Measurements from ENCODE around the gene PRLR.

Gene PRLR

GRCh38 chr5:35160486-35161116, 69.7 kb downstream of the PRLR start:
- no peak for DNase-seq (ENCODE audit: low read depth)

DNA sequence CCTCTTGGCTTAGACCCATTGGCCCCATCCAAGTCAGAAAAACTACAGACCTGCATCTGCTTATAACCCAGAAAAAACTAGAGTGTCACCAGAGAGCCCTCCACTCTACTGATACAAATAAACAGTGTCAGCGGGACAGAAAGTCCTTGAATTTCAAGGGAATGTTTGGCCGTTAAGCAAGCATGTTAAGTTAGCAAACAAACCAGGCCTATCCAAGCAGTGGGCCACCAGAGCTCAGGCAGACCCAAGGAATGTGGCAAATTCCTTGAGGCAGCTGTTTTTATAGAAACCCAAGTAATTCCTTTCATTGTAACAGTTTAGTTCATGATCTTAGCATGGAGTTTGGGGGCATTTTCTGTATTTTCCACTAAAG, 70.9 kb downstream of the PRLR start:
- no peak for DNase-seq (ENCODE audit: low read depth)

DNA sequence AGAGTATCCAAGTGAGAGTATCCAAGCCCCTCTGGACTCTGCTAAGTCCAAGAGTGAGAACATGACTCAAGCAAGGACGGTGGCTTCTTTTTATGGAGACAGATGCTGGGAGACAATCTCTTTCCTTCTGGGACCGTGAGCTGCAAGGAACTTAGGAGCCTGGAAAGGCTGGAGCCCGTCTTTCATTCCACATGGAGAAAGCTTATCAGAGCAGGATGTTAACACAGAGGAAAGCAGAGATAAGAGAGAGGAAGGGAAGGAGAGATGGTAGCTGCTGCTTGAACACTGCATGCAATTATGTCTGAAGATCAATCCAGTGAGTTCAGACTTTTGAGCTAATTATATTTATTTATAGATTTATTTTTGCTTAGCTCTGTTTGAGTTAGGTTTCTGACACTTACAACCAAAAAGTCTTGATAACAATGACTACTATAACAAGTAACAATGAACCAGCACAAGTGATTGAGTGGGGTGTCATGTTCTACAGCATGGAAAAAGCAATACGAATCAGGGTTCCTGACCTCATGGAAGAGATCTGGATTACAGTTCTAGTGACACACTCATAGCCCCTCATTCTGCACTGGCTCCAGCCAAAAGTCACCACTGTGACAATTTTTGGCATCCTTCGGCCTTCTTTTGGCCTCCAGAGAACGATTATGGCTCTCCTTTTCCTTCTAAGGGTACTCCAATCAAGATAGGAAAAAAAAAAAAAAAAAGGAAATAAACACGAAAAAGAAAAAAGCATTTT, 71.5 kb downstream of the PRLR start:
- DNase-seq (ENCODE audit: low read depth) = no peak

- DNase-seq (ENCODE audit: low read depth) = no peak
Observed at GRCh38 chr5:35158204-35158603, 72.1 kb downstream of the PRLR start.

GRCh38 chr5:35153375-35153932, 76.8 kb downstream of the PRLR start:
- DNase-seq (ENCODE audit: low read depth) = no peak

DNA sequence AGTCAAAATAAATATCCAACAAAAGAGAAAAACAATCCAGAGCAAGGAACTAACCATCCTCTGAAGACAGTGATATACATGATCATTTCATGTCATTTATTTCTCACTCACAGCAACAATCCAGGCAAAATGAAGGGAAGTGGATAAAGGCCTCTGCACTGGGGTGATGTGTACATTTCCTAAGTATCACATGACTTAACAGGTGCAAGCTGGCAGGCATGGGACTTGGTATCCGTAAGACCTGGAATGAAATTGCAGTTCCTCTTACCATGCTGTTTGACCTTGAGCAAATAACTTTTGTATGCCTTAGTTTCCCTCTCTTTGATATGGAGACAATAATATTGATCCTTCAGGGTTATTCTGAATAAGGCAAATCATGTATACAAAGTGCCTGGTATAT, 77.6 kb downstream of the PRLR start:
- no peak for DNase-seq (ENCODE audit: low read depth)

DNA sequence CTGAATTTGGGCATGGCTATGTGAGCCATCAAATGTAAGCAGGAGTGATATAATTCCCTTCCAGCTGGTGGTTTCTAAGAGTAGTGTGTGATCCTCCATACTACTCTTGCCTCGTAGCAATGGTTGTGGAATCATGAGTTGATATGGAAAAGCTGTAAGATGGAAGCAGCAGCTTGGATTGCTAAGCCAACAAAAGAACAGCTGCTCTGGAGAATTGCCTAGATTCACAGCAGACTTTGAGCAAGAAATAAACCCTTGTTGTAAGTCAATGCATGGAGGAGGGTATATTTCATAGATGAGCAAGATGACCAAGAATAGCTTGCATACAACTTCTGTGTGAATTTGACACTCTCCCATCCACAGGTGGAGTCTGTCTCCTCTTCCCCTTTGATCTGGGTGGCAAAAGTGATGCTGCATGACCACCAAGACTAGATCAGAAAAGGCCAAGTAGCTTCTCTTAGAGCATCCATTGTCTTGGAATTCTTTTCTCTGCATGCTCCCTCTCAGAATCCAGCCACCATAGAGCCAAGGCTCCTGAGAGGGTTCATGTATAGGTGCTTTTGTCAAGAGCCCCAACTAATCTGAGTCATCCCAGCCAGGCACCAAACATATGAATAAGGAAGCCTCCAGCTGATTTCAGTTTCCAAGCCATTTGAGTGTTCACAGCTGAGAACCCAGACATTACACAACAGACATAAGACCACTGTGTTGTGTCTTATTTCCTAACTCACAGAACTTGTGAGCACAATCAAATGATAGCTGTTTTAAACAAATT, 79.0 kb downstream of the PRLR start:
- DNase-seq (ENCODE audit: low read depth) = no peak

DNA sequence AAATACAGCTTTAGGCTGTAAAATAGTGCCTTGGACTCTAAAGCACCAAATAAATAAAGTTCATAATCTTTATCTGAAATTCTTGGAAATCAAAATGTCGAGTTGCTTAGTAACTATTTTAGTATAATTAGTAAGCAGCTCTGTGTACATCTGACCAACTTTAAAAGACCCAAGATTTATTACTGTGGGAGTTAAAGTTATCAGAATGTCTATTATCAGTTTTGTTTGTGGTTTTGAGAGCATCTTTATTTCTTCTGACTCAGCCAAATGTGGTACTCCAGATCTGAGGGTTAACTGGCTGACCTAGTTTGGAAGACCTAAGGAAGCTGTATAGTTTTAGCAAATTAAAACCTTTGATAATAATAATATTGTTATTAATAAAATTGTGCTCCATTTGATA, 81.2 kb downstream of the PRLR start:
- no peak for DNase-seq (ENCODE audit: low read depth)

- DNase-seq (ENCODE audit: low read depth) = no peak
Observed at GRCh38 chr5:35146406-35146805, 83.9 kb downstream of the PRLR start.

DNA sequence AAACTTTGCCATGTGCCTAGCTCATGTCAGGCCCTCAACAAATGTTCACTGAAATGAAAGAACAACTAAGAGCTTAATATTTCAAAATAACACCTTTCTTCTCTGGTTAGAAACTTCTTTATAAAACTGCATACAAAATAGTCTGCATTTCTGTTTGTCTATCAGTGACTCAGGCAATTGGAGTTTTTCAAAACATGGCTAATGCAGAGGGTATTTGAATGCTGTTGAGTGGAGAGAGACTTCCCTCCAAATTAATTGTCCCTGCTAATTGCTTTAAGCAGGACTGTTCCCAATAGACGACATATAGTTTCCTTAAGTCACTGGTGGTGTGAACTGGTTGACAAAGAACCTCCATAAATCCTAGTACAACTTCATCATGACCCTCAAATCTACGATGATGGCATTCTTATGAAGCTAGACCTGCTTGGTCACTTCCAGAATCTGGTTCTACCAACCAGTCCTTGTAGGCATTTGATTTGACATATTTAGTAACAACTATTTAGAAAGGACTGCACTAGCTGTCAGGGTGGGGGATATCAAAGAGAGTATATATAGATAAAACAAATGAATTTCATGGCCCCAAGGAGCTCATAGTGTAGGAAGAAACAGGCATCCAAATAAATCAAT, 84.5 kb downstream of the PRLR start:
- no peak for DNase-seq (ENCODE audit: low read depth)

DNA sequence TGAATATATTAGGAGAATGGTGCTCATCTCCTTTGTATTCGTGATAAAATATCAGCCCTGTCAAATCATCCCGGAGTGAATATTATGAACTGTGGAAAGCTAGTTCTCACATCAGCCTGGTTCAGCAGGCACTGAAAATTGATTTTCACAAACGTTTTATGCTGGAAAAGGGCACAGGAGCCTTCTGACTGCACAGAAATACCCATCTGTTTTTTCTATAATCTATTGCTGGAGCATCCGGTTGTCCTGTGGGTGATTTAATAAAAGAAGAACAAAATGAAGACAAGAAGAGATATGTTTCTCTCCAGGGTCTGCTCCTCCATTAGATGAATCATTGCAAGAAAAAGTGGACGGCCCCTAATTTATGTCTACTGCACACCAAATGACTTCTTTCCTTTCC, 85.3 kb downstream of the PRLR start:
- no peak for DNase-seq (ENCODE audit: low read depth)

- DNase-seq (ENCODE audit: low read depth) = no peak
Observed at GRCh38 chr5:35143841-35144240, 86.4 kb downstream of the PRLR start.

- DNase-seq (ENCODE audit: low read depth) = no peak
Observed at GRCh38 chr5:35141739-35142138, 88.5 kb downstream of the PRLR start.

- no peak for DNase-seq (ENCODE audit: low read depth)
Observed at GRCh38 chr5:35138232-35138631, 92.1 kb downstream of the PRLR start.

DNA sequence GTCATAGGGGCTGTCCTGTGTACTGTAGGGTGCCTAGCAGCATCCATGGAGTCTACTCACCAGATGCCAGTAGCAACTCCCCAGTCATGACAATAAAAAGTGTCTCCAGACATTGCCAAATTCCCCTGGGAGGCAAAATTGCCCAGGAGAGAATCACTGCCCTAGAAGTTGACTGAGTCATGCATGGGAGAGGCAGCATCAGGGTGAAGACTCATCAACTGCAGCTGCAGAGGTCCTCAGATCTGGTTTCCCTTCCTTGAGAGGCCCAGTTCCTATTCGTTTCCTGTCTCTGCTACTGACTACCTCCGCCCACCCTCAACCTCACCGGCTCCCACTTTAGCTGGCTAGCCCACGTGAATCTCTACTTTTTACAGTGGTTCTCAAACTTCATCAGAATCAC, 93.9 kb downstream of the PRLR start:
- DNase-seq (ENCODE audit: low read depth) = no peak

- no peak for DNase-seq (ENCODE audit: low read depth)
Observed at GRCh38 chr5:35135239-35135700, 95.0 kb downstream of the PRLR start.

GRCh38 chr5:35134278-35135030, 95.8 kb downstream of the PRLR start:
- no peak for DNase-seq (ENCODE audit: low read depth)

DNA sequence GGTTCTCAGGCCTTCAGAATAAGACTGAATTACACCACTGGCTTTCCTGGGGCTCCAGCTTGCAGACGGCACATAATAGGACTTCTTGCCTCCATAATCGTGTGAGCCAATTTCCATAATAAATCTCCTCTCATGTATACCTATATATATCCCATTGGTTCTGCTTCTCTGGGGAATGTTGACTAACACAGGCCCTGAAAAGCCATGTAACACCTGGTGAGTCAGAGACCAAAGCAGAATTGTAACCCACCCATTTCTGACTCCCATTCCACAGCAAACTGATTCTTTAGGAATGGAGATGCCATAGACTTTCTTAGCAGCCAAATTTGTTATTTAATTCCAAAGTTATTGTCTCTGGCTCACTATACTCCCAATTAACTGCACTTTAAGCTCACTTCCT, 97.1 kb downstream of the PRLR start:
- DNase-seq (ENCODE audit: low read depth) = no peak

- no peak for DNase-seq (ENCODE audit: low read depth)
Observed at GRCh38 chr5:35131723-35132122, 98.6 kb downstream of the PRLR start.

- peak; percentile 7 for DNase-seq (ENCODE audit: low read depth)
Observed at GRCh38 chr5:35129921-35130485, 100.3 kb downstream of the PRLR start.

DNA sequence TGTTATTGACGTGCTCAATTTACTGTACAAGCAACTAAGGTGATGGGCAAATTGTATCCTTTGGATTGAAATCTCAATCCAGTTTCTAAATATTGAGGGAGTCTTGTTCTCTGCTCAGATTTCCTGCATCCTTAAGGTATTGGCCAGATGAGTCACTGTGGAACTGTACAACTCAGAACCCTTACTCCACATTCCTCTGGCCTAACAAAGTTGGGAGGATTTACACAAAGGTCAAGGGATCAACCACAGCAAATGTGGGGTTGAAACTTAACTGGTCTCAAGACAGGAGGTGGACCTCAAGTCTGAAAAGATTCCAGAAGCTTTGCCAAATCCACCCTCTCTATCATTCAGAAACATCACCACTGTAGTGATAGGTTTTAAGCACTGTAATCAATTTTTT, 101.0 kb downstream of the PRLR start:
- DNase-seq (ENCODE audit: low read depth) = no peak

All from stimulated activated CD8-positive, alpha-beta memory T cell treated with anti-CD3 and anti-CD28 coated beads, Interleukin-7, amount 100 ng/mL, for 24 hours (primary cell).